ENCODE results near the gene LAMA5. TPM values are rescaled to one million over a fixed set of nuclear protein-coding genes. Genes with fewer than 3 reads are reported as not detected.
A peak's percentile ranks its signal among the peaks of the same experiment; 100 is the strongest.

LAMA5 gene
- total RNA-seq, 4 donors from 2014 or later: 164 to 427 (median 196) TPM

DNA sequence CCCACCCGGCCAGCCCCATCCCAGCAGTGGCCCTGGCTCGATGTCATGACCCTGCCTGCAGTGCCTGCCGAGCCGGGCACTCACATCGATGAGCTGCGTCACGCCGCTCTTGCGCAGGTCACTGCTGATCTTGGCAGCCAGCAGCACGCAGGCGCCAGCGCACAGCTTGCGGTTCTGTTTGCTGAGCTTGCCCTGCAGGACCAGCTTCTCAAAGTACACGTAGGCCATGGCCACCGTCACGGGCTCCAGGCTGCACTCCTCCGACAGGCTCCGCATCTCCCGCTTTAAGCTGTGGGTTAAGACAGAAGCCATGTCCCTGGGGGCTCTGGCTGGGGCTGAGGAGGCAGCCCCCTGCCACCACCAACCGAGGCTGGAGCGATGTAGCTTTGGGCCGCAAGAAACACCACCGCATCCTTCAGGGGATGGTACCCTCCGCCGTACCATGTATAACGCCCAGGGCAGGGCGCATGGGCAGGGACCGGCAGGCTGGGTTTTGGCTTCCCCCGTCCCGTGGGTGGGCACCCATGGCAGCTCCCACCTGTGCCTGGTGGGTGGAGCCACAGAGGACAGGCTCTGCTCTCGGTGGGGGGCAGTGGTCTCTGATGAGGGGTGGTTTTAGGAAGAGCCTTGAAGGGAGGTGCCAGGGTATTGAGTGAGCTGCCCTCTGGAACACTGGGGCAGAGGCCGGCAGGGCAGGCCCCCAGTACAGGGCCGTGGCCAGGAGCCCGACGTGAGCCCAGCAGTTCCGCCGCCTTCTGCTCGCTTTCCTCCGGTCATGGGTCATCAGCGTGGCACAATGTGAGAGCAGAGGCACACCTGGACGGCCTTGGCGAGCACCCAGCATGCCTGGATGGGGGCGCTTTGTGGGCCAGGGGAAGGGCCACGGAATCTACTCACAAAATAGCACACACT is 24.3 kb upstream of the LAMA5 start:
- intact Hi-C loops (cut with DNase I; ENCODE audit: low total_unique reads): no loop called here
- no peak for TF ChIP-seq CTCF (IDR thresholded peaks at IDR 0.05)
- no peak for TF ChIP-seq POLR2A (IDR thresholded peaks at IDR 0.05)
- H3K4me3 ChIP-seq (ENCODE audit: low read depth, poor library complexity, severe bottlenecking): no peak overlapping the region
- WGBS, 2 donors: 90% methylated on average over 32 to 41 of the region's 44 CpGs
- DNase-seq (ENCODE audit: low spot score in 2 of 2): no peak

GRCh38 chr20:62390317-62391164 is 23.4 kb upstream of the LAMA5 start:
- DNase-seq (ENCODE audit: low spot score in 2 of 2): no peak
- H3K4me3 ChIP-seq (ENCODE audit: low read depth, poor library complexity, severe bottlenecking): no peak overlapping the region
- TF ChIP-seq CTCF (IDR thresholded peaks at IDR 0.05) (no peak), POLR2A (IDR thresholded peaks at IDR 0.05) (no peak)
- intact Hi-C loops (cut with DNase I; ENCODE audit: low total_unique reads): no loop called here
- WGBS, 2 donors: 77 to 81% methylated on average over 29 of the region's 29 CpGs

DNA sequence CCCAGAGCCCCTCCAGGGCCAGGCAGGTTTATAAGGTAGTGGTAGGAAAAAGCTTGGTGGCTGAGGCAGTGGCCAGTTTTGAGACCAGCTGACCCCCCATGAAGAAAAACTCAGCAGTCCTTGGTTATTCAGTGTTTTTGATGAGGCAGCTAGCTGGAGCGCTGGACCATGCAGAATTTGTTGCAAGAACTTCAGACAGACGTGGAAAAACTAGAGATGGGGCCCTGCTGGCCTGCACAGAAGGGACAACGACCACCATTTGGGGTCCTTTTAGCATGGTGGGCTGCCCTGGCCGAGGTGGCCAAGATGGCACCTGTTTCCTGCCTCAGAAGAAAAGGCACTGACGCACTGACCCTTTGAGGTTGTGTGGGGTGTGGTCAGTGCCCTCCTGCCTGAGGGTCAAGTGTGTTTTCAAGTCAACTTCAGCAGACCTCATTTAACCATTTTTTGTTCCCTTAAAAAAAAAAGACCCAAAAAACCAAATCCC is 22.5 kb upstream of the LAMA5 start:
- WGBS, 2 donors: 82 to 87% methylated on average over 5 of the region's 5 CpGs
- intact Hi-C loops (cut with DNase I; ENCODE audit: low total_unique reads): no loop called here

GRCh38 chr20:62388839-62389600 is 21.9 kb upstream of the LAMA5 start:
- DNase-seq (ENCODE audit: low spot score in 2 of 2): no peak
- intact Hi-C loops (cut with DNase I; ENCODE audit: low total_unique reads): no loop called here
- 71 to 79% methylated on average over 11 of the region's 11 CpGs for WGBS, 2 donors
- no peak for TF ChIP-seq CTCF (IDR thresholded peaks at IDR 0.05)
- TF ChIP-seq POLR2A (IDR thresholded peaks at IDR 0.05): no peak
- no peak overlapping the region for H3K4me3 ChIP-seq (ENCODE audit: low read depth, poor library complexity, severe bottlenecking)

More for the DNA sequence above, 22.5 kb upstream of the LAMA5 start:
- no peak overlapping the region for H3K4me3 ChIP-seq (ENCODE audit: low read depth, poor library complexity, severe bottlenecking)
- no peak for DNase-seq (ENCODE audit: low spot score in 2 of 2)
- no peak for TF ChIP-seq POLR2A (IDR thresholded peaks at IDR 0.05)

GRCh38 chr20:62387933-62388635 is 21.0 kb upstream of the LAMA5 start:
- TF ChIP-seq CTCF (IDR thresholded peaks at IDR 0.05) (no peak), POLR2A (IDR thresholded peaks at IDR 0.05) (no peak)
- WGBS, 2 donors: 61 to 72% methylated on average over 20 of the region's 20 CpGs
- peak overlapping the region; percentile 69 for H3K4me3 ChIP-seq (ENCODE audit: low read depth, poor library complexity, severe bottlenecking)
- intact Hi-C loops (cut with DNase I; ENCODE audit: low total_unique reads): no loop called here
- DNase-seq (ENCODE audit: low spot score in 2 of 2): no peak

All from lower leg skin (tissue), 4 donors.